DMS 273 (cell line): ENCODE results near the gene ACRBP.

Experiments
- DNase-seq: peaks from one replicate; lab custom pipeline; 2025; ENCODE audit not compliant: unreplicated experiment; lab: John Stamatoyannopoulos, UW

Gene ACRBP

GRCh38 chr12:6647083-6647604 is at the start of gene ACRBP:
ACRBP (minus strand) TSS chr12:6647432; CDS start chr12:6647366, 66 bp downstream.
- DNase-seq = no peak

- no peak for DNase-seq
Measured at GRCh38 chr12:6695313-6696045, 48.2 kb upstream of the ACRBP start.

- DNase-seq = no peak
Measured at GRCh38 chr12:6694701-6695100, 47.5 kb upstream of the ACRBP start.

- DNase-seq = no peak
Measured at GRCh38 chr12:6693832-6694355, 46.7 kb upstream of the ACRBP start.

- DNase-seq = peak; percentile 4
Measured at GRCh38 chr12:6692888-6693287, 45.7 kb upstream of the ACRBP start.

GRCh38 chr12:6691473-6691872 is 44.2 kb upstream of the ACRBP start:
- no peak for DNase-seq

GRCh38 chr12:6688999-6689882 is 42.0 kb upstream of the ACRBP start, which contains the start of gene ZNF384:
ZNF384 (minus strand) TSS chr12:6689375; CDS start chr12:6679520, 9,855 bp downstream.
- DNase-seq = peak; percentile 98

- peak; percentile 68 for DNase-seq
Measured at GRCh38 chr12:6688543-6688998, 41.3 kb upstream of the ACRBP start.

GRCh38 chr12:6685814-6686213 is 38.6 kb upstream of the ACRBP start:
- DNase-seq = no peak

GRCh38 chr12:6684609-6685008 is 37.4 kb upstream of the ACRBP start:
- peak; percentile 66 for DNase-seq

- DNase-seq = no peak
Measured at GRCh38 chr12:6676962-6677361, 29.7 kb upstream of the ACRBP start.

- DNase-seq = no peak
Measured at GRCh38 chr12:6672143-6672542, 24.9 kb upstream of the ACRBP start.

- DNase-seq = no peak
Measured at GRCh38 chr12:6667559-6668210, 20.5 kb upstream of the ACRBP start.

- DNase-seq = no peak
Measured at GRCh38 chr12:6666211-6666610, 19.0 kb upstream of the ACRBP start.

- no peak for DNase-seq
Measured at GRCh38 chr12:6664902-6665301, 17.7 kb upstream of the ACRBP start.

- peak; percentile 99 for DNase-seq
Measured at GRCh38 chr12:6662906-6663742, 15.9 kb upstream of the ACRBP start, which contains the start of gene ING4. ING4 (minus strand) TSS chr12:6663119; CDS start chr12:6663101, 18 bp downstream.

GRCh38 chr12:6662602-6662905 is 15.3 kb upstream of the ACRBP start:
- no peak for DNase-seq

- DNase-seq = no peak
Measured at GRCh38 chr12:6653987-6654386, 6.8 kb upstream of the ACRBP start.

GRCh38 chr12:6653342-6653741 is 6.1 kb upstream of the ACRBP start:
- DNase-seq = no peak

GRCh38 chr12:6652391-6652790 is 5.2 kb upstream of the ACRBP start:
- DNase-seq = no peak
